ENCODE results near the gene ZNF630. TPM values are rescaled to one million over a fixed set of nuclear protein-coding genes. Genes with fewer than 3 reads are reported as not detected.
"Not testable (repeated sequence)": the region's sequence is repeated elsewhere in the genome, so short reads cannot be mapped to it uniquely, and the experiment has no call there.

Gene ZNF630
- 1.5 and 3.2 TPM in 2 replicates for total RNA-seq

DNA sequence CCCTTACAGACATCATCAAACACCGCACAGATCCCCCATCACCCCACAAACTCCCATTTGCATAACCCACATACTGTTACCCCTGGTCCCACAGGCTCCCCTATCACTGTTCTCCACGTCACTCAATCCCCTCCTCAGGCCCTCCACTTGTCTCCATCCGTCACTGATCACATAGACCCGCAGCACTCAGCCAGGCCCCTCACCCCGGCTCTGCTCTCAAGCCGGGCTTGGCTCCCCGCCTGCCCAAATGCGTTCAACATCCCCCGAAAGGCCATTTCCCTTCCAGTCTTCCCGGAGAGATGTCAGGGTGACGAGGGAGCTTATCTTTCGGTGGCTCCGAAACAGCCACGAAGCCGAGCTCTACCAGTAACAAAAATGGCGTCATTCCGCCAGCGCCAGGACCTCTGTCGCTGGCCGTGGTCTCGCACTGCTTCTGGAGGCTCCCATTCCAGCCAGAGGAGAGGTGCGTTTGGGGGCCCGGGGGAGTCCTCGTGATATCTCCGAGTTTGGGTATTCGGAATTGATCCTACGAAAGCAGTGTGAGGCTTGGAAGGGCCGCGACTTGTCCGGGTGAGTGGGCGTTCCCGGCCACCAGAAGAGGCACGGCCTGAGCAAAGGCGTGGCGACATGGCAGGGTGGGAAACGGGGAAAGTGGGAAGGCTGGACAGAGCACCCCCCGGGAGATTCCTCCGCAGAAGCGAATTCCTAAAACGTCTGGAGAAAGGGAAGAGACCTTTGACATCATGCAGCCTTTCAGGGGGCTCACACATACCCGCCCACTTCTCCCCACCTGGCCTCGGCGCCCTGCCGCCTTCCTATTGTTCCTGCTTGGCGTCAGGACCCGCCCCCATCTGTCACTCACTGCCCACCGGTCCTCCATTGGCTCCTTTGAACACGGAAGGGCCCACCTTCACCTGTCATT is at the start of gene ZNF630:
TSS of gene ZNF630 (minus strand) at position 577 of the 922 bp plus-strand sequence. CDS start 4,754 bp downstream, outside the sequence.
- DNase-seq = peak; percentile 77

DNA sequence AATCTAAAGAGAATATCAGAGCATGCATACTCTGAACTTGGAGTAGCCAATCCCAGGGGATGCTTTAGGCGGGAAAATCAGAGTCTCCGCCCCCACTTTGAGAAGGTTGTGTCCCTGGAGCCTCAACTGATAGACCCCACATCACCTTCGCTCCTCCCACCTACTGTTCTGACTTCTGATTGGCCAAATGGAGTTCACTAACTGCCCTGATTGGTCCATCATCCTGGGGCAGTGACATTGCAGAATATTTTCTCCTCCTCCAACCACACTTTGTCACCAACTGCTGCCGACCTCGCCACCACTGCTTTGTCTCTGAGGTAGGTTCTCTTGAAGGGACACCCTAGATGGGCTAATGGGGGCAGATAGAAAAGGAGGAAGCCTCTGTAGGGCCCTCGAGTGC is 36.3 kb upstream of the ZNF630 start:
- DNase-seq = no peak

DNA sequence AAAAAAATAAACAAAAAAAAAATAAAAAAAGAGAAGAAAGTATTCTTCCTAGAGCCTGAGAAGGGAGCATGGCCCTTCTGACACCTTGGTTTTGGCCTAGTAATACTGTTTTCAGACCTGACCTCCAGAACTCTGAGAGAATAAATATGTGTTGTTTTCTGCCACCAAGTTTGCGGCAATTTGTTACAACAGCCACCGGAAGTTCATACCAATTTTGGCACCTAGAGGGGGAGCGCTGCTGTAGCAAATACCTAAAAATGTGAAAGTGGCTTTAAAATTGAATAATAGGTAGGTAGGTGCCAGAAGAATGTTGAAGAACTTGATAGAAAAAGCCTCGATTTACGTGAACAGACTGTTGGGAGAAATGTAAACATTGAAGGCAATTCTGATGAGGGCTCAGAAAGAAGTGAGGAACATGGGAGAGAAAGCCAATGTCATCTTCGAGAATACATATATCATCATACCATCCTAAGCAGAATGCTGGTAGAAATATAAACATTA is 31.5 kb upstream of the ZNF630 start:
- no peak for DNase-seq

DNA sequence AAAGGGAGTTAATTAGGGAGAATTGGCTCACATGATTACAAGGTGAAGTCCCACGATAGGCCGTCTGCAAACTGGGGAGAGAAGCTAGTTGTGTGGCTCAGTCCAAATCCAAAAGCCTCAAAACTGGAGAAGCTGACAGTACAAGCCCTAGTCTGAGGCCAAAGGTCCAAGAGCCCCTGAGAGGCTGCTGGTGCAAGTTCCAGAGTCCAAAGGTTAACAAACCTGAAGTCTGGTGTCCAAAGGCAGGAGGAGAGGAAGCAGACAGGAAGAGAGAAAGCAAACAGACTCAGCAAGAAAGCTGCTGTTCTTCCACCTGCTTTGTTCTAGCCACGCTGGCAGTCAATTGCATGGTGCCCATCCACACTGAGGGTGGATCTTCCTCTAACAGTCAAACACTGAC is 30.0 kb upstream of the ZNF630 start:
- DNase-seq = no peak

DNA sequence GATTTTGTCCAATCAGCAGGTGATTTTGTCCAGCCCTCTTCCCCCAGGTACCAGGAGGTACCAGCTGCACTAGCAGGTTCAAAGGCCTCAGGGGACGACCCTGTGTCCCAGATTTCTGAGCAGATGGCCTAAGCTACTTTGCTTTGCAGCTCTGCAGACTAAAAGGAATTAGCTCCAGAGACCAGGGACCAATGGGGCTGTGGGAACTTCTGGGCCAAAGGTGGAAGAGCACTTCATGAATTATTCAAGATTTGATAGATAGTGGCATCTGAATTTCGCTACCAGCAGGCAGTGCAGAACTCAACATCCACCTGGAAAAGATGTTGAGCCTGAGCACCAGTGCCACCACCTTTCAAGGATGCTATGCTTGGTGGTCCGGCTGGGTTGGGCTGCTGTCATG is 21.1 kb upstream of the ZNF630 start:
- not testable (repeated sequence) for DNase-seq

DNA sequence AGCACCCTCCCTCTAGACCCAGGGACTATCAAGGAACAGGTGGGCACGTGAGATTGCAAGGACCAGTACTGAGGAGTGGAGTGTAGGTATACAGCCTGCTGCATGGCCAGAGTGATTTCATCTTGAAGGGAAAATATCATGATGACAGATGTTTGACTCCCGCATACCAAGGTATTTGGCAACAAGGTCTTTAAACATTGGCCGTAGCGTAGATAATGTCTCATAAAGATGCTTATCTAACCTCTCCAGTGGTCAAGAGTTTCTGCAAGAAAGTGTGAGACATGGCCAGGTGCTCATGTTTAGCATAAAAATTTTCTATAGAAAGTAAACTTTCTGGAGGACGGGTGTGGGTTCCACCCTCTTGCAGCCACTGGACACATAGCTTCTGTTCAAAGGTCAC is 18.7 kb upstream of the ZNF630 start:
- no peak for DNase-seq

DNA sequence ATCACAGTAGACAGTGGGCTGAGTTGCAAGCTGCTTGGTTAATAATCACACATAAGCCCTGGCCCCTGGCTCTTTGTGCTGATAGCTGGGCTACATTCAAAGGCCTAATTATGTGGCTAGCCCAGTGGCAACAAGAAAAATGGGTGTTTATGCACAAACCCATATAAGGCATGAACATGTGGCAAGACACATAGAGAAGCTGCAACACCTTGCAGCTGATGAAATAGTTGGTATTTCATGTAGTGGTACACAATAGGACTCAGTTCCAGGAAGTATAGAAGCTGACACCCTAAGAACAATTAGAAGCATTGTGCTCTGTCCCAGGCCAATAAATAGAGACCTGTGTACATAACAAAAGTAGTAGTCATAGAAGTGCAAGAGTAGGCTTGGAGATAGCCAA is 14.6 kb upstream of the ZNF630 start:
- no peak for DNase-seq

DNA sequence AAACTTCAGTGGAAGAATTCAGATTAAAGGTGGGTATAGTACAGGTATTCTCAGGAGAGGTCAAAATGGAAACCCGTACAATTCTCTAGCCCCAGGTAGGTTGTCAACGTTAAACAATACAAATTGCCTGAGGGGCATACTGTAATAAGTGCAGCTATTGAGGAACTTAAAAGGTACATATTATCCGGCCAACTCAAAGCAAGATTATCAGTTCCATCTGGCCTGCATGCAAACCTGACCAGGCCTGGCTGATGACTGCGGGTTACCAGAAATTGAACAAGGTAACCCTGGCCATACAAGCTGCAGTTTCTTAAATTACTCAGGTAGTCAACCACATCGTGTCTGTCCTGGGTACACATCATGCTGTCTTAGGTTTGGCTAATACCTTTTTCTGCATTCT is 12.3 kb upstream of the ZNF630 start:
- DNase-seq = no peak

DNA sequence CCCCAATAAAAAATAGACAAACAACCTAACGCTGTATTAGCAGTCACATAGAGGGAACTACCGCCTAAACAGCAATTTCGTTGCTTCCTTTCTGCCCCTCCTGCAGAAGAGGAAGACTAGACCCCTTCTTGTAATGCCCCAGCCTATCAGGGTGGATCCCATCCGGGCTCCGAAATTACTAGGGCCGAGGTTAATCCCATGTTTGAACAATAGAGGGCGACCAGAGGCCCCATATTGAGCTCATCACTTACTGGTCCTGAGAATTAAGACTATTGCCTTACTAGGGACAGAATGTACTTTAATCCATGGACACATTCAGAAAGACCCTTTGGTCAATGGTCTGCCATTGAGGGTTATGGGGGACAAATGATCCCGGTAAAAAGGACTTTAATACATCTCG is 11.8 kb upstream of the ZNF630 start:
- DNase-seq = peak; percentile 65

DNA sequence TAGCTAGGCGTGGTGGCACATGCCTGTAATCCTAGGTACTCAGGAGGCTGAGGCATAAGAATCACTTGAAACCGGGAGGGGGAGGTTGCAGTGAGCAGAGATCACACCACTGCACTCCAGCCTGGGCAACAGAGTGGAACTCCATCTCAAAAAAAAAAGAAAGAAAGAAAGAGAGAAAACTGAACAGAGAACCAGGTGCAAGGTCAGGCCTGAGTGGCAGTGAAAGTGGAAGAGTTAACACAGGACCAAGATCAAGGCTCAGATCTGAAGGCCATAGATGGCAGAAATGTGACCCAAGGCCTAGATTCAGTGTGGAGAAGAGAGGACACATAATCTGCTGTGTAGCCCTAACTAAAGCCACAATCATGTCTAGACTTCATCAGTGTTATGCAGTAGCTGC is 4.9 kb upstream of the ZNF630 start:
- no peak for DNase-seq

DNA sequence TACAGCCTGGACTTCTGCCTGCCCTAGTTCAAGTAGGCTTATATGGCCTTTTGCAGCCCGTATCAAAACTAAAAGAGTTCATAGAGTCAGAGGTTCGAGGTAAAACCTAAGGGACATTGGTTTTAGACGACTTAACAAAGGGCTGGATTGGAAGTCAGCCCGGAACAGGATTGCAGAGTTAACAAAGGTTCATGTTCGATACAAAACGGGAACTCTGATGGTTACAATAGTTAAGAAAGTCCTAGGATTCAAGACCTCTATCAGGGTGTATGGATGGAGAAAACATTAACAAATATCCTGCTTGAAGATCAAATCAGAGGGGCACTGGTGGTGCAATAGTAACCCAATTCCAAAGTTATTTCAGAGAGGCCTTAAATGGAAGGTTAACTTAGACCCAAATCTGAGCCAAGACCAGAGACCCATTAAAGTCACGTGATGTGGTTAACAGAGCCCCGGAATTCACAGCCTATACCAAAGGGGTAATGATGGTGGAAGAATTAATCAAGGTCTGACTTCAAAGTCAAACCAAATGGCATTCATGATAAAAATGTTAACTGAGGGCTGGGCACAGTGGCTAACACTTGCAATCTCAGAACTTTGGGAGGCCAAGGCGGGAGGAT is 656 bp upstream of the ZNF630 start:
- no peak for DNase-seq

DNA sequence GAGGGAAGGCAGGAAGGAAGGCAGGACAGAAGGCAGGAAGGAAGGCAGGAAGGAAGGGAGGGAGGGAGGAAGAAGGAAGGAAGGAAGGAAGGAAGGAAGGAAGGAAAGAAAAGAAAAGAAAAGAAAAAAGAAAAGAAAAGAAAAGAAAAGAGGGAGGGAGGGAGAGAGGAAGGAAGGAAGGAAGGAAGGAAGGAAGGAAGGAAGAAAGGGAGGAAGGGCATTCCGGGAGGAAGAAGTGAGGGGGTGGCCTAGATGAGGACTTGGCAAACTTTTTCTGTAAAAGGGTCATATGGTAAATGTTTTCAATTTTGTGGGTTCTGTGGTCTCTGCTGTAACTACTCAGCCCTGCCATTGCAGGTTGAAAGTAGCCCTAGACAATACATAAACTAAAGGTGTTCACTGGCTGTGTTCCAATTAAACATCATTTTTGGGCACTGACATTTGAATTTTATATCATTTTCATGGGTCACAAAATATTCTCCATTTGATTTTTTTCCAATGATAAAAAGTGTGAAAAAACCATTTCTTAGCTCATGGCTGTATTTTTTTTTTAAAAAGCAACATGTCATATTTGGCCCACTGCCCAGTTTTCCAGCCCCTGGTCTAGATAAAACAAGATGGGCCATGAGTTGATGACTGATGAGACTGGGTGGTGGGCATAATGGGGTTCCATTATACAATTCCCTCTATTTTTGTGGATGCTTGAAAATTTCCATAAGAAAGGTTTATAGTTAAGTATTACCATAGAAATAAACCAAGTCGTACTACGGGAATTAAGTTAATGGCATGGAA is 3.1 kb downstream of the ZNF630 start:
- no peak for DNase-seq

DNA sequence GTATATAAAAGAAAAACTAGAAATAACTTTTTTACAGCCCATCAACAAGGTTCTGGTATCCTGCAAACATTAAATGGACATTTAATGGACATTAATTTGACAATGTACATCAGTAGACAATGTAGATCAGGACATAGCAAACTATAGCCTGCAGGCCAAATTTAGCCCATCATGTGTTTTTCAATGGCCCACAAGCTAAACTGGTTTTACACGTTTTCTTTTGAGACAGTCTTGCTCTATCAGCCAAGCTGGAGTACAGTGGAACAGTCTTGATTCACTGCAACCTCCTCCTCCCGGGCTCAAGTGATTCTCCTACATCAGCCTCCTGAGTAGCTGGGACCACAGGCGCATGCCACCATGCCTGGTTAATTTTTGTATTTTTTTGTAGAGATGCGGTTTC is 7.2 kb downstream of the ZNF630 start:
- no peak for DNase-seq

DNA sequence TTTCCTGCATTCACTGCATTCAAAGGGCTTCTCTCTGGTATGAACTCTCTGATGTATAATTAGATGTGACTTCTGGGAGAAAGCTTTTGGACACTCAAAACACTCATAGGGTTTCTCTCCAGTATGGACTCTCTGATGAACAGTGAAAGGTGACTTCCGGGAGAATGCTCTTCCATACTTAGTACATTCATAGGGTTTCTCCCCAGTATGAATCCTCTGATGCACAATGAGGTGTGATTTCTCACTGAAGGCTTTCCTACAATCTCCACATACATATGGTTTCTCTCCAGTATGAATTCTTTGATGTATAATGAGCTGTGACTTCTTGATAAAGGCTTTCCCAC is 12.2 kb downstream of the ZNF630 start:
- DNase-seq = no peak

DNA sequence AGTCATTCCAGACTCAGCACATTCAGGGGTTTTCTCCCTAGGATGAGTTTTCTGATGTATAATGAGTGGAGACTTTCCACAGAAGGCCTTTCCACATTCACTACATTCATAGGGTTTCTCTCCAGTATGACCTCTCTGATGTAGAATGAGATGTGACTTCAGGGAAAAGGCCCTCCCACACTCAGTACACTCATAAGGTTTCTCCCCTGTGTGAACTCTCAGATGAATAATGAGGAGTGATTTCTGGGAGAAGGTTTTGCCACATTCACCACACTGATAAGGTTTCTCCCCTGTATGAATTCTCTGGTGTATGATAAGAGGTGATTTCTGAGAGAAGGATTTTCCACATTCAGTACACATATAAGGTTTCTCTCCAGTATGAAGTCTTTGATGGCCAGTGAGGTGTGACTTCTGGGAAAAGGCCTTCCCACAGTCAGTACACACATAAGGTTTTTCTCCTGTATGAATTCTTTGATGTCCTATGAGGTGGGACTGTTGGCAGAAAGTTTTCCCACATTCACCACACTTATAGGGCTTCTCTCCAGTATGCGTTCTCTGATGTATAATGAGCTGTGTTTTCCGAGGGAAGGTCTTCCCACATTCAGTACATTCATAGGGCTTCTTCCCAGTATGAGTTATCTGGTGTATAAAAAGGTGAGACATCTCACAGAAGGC is 12.7 kb downstream of the ZNF630 start:
- no peak for DNase-seq

DNA sequence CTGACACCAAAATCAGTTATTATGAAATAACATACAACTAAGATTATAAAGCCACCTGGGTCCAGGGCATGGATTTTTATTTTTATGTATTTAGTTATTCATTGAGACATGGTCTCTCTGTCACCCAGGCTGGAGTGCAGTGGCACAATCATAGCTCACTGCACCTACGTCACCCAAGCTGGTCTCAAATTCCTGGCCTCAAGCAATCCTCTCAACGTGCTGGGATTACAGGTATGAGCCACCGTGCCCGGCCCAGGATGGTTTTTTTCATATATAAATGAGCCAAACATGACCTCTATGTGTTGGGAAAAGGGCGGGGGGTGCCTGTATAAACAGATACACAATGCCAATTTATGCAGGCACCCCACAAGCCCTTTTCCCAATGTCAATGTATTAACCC is 24.6 kb downstream of the ZNF630 start:
- DNase-seq = no peak

DNA sequence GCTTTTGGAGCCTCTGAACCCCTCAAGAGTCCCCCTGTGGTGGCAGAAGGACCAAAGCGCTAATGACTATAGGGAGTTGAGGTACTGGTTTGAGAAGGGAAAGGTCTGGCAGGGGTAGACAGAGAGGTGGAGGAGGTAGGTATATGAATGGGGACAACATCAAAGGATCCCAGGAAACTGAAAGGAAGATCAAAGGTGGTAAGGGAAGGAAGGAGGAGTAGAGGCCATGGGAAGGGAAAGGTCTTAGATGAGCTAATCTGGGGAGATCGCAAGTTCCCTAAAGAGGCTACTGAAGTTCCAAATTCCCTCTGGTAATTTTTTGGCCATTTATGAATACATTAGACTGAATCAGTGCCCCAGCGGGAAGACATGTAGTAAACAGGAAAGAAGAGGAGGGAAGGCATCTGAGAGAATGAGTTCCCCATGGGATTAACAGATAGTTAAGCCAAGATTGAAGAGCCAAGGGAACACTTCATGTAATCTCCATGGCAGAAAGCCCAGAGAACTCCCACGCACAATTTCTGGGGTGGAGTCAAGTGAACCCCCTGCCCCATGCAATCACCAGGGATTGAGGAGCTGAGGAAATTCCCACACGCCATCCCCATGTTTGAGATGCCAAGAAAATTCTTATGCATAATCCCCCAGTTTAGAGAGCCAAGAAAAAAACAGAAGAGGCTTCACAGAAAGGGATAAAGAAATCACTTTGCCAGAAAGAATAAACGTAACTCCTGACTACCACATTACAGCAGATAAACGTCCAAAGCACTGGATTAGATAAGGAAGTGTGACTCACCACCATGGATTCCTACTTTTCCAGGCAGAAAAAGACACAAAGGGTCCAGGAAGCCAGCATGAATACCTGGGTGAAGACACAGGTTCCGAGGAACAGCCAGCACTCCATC is 25.8 kb downstream of the ZNF630 start:
- DNase-seq = peak; percentile 75

DNA sequence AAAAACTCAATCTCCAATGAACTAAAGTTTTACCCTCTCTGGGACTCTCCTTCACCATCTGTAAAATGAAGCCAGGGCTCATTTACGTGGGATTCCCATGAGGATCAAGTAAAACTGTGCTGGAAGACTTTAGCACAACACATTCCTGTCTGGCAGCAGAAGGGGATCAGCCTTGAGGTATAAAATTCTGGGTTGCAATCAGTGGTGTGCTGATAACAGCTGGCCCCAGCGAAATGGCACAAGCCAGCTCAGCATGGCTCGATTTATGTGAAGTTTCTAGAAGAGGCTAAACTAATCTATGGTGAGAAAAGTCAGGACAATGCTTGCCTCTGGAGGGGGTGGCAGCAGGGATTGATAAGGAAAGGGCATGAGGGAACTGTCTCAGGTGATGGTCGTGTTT is 28.4 kb downstream of the ZNF630 start:
- DNase-seq = no peak

DNA sequence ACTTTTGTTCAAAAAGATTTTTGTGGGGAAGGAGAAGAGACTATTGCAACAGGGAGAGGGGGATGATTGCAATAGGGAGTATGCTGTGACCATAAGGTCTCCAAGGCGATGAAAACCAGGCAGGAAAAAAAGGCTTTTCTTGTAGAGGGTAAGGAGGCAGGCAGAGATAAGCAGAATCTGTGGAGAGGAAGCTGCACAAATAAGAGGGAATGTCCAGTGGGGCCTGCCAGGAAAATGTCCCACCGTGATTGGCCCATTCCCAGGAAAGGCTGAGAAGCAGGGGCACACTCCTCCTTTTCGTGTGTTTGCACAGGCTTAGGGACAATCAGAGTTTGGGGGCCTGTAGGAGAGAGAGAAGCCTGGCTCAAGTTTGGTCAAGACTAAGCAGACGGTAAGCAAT is 35.5 kb downstream of the ZNF630 start:
- peak; percentile 5 for DNase-seq

DNA sequence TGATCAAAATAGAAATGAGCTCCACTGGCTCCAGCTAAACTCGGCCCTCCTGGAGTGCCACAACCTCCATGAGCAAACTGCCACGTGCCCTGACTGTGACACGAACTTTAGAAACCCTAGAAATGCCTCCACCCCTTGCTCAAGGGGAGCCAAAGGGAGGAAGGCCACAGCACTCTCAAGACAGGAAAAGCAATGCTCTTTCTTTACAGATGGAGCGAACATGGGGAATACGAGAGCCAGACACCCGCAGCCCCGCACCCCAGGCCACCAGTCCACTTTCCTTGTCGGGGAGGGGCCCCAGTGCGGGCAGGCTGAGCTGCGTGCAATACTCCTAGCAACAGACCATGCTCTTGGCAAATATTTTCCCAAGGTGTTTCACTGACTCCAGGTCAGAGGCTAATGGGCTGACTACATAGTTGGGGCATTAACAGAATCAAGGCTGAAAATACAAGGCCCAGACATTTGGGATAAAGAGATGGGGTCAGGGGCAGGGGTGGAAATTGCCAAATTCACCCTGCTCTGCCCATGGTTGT is 40.7 kb downstream of the ZNF630 start:
- DNase-seq = not testable (repeated sequence)

DNA sequence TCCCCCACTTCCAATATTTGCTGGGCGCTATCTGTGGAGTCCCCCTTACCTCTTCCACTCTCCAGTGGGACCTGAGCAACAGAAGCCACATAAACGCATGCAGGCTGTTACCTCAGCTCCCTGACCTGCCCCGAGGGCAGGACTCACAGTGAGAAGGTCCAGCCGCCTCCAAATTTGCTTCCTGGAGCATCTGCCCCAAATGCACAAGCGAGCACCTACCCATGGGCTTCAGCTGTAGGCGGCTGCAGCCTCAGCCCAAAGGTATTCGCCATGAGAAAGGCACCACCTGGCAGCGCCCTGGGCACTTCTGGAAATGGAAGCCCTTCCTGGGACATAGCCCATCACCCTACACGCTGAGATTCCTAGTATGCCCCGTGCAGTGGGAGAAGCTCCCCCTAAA is 41.2 kb downstream of the ZNF630 start:
- no peak for DNase-seq
